HG02759 (cell line): ENCODE measurements around the gene SLC12A7.
"Not testable (repeated sequence)": the region's sequence is repeated elsewhere in the genome, so short reads cannot be mapped to it uniquely, and the experiment has no call there.

Experiments
- ATAC-seq: cut with Tn5 transposase; IDR thresholded peaks from one replicate; pipeline ENCODE4 v1.9.1; 2021; ENCODE audit warnings: mild to moderate bottlenecking, moderate library complexity; ENCODE audit not compliant: unreplicated experiment

Gene SLC12A7

GRCh38 chr5:1011741-1012312 is 100.0 kb downstream of the SLC12A7 start:
- no peak for ATAC-seq

GRCh38 chr5:1011226-1011631 is 100.6 kb downstream of the SLC12A7 start:
- no peak for ATAC-seq

- ATAC-seq, result no peak
Observed at GRCh38 chr5:1010641-1011046, 101.2 kb downstream of the SLC12A7 start.

GRCh38 chr5:1010181-1010510 is 101.7 kb downstream of the SLC12A7 start:
- ATAC-seq, result no peak

DNA sequence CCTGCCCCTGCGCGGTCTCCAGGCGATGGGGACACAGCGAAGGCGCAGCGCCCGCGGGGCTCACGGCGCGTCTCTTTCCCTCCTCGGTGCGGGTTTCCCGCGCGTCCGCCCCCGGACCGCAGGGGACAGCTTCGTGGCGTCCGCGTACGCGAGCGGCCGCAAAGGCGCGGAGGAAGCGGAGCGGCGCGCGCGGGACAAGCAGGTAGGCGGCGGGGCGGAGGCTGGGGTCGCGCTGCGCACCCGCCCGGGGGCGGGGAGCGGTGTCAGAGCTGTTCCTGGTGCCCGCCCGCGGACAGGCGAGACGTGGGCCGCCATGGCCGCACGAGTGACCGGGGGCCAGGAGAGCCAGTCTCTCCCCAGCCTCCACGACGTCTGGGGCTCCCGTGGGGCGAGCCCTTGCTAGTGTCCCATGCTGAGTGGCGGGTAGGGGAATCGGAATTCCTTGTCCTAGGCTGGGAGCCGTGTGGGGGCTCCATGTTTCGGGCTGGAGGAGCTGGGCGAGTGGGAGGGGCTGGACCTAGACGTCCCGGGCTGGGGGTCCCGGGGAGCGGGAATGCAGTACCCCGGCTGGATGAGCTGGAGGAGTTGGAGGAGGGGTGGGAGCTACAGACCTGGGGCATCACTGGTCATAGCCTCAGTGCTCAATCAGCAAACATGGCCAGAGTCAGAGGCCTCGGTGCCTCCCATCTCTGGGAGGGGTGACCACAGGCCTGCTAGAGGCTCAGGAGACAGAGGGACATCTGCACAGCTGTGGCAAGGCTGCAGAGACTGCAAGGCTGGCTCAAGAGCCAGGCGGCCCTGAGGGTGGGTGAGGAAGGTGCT is 102.3 kb downstream of the SLC12A7 start:
- ATAC-seq, result no peak

- peak; percentile 56 for ATAC-seq
Observed at GRCh38 chr5:1008451-1009358, 103.2 kb downstream of the SLC12A7 start, which contains the start of gene NKD2. NKD2 (plus strand) TSS chr5:1008802; CDS start chr5:1009058, 256 bp downstream.

GRCh38 chr5:1007681-1008450 is 104.0 kb downstream of the SLC12A7 start:
- ATAC-seq, result no peak

GRCh38 chr5:1007221-1007680 is 104.6 kb downstream of the SLC12A7 start:
- no peak for ATAC-seq

DNA sequence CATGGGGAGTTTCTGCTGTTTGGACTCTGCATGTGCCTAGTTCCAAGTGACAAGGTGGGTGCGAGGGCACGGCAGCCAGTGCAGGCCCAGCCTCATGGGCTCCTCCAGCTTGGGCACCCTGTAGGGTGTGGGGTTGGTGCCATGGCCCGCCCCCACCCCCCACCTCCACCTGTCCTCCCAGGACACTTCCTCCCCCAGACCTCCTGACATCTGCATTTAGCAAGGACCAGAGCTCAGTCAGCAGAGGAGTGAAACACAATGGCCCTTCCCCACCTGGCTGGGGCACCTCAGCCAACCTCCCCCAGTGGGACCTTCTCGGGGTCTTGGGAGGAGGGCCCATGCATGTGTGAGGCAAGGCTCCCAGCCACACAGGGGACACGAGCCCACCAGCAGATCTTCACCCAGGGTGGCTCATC is 105.2 kb downstream of the SLC12A7 start:
- no peak for ATAC-seq

- ATAC-seq, result no peak
Observed at GRCh38 chr5:1005904-1006655, 105.8 kb downstream of the SLC12A7 start.

- ATAC-seq, result no peak
Observed at GRCh38 chr5:1005249-1005851, 106.5 kb downstream of the SLC12A7 start.

- peak; percentile 46 for ATAC-seq
Observed at GRCh38 chr5:1004461-1005248, 107.2 kb downstream of the SLC12A7 start.

- no peak for ATAC-seq
Observed at GRCh38 chr5:1003296-1003937, 108.4 kb downstream of the SLC12A7 start.

GRCh38 chr5:1002836-1003235 is 109.0 kb downstream of the SLC12A7 start:
- no peak for ATAC-seq

DNA sequence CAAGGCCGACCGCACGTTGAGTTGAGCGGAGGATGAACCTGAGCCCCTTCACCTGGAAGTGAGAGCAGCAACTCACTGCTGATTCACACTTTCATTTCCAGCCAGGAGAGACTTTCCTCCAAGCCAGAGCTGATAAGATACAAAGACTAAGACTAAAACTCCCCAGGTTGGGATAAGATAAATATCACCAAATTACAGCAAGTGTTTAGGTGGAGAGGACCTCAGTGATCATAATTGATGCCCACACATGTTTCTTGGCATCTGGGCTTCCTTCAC is 109.7 kb downstream of the SLC12A7 start:
- ATAC-seq, result no peak

DNA sequence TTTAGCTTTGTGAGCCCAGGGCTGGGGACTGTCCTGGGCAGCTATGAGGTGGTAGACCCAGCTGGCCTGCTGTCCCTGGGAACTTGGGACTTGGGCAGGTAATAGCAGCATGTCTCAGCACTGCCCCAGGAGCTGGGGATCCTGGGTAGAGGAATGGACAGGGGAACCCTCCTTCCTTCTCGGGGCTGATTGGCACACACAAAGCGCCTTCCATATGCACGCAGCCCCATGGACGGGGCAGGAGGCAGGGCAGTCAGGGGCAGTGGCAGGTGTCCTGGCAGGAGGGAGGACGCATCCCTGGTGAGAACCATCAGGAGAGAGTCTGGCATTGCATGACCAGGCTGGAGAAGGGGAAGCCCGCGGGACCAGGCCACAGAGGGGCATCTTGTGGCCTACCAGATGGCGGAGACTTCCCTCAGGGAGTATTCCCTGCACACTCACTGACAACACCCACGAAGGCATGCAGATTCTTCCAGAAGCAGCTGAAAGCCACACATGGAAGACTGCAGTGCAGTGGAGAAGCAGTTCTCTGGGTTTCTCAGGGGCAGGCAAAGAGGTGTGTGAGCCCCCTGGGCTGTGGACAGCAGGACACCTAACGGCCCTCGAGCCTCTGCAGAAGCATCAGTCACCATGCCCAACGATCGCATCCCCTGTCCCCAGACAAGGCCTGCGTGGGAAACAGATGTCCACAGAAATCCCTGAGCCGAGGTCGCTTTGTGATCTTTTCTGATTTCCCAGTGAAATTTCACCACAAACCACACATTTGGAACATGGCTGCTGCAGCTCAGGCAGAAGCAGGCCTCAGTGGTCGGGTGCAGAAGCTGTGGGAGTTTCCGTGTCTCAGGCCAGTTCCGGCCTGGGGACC is 110.2 kb downstream of the SLC12A7 start:
- ATAC-seq, result no peak

DNA sequence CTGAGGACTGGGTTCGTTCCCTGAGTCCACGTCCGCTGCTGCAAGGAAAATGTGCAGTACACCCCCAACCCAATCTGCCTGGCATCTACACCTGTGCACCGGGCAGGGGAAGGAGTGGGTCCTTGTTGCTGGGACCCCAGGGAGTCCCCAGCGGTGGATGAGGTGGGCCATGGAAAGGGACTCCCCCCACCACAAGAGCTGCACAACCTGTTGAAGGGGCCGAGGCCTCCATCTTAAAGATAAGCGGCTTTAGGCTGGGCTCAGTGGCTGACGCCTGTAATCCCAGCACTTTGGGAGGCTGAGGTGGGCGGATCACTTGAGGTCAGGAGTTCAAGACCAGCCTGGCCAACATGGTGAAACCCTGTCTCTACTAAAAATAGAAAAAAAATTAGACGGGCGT is 111.0 kb downstream of the SLC12A7 start:
- not testable (repeated sequence) for ATAC-seq
